Smooth muscle cell (in vitro differentiated cells): ENCODE data around the gene CALHM6. TPM values are rescaled to one million over a fixed set of nuclear protein-coding genes. Genes with fewer than 3 reads are reported as not detected.
"Not testable (repeated sequence)": the region's sequence is repeated elsewhere in the genome, so short reads cannot be mapped to it uniquely, and the experiment has no call there.

Source experiments
- DNase-seq: peaks from one replicate; lab custom pipeline; 2025; ENCODE audit not compliant: unreplicated experiment; lab: John Stamatoyannopoulos, UW
- H2AFZ ChIP-seq: fragments of 200-600 bp; sonication (generic); 2 replicates; pipeline ENCODE4 v1.6.0; 2016; ENCODE audit warnings: antibody characterized with exemption, low read depth, mild to moderate bottlenecking
- H3F3A ChIP-seq: fragments of 200-600 bp; sonication (generic); 2 replicates; pipeline ENCODE4 v1.6.0; 2017; ENCODE audit warnings: antibody characterized with exemption, low read depth
- H3K27ac ChIP-seq: fragments of 200-600 bp; sonication (generic); 2 replicates; pipeline ENCODE4 v1.5.1; 2016; ENCODE audit warnings: low read depth, mild to moderate bottlenecking
- H3K27me3 ChIP-seq: fragments of 200-600 bp; sonication (generic); 2 replicates; pipeline ENCODE4 v1.6.1; 2016; ENCODE audit warnings: low read depth, mild to moderate bottlenecking
- H3K36me3 ChIP-seq: fragments of 200-600 bp; sonication (generic); 2 replicates; pipeline ENCODE4 v1.5.1; 2016; ENCODE audit warnings: low read depth
- H3K4me1 ChIP-seq: fragments of 200-600 bp; sonication (generic); 2 replicates; pipeline ENCODE4 v1.5.1; 2016; ENCODE audit warnings: low read depth
- H3K4me2 ChIP-seq: fragments of 200-600 bp; sonication (generic); 2 replicates; pipeline ENCODE4 v1.6.0; 2016; ENCODE audit warnings: mild to moderate bottlenecking
- H3K4me3 ChIP-seq: fragments of 200-600 bp; sonication (generic); 2 replicates; pipeline ENCODE4 v1.5.1; 2016; ENCODE audit warnings: mild to moderate bottlenecking
- H3K79me2 ChIP-seq: fragments of 200-600 bp; sonication (generic); 2 replicates; pipeline ENCODE4 v1.6.0; 2016; ENCODE audit warnings: low read depth, mild to moderate bottlenecking
- H3K9ac ChIP-seq: fragments of 200-600 bp; sonication (generic); 2 replicates; pipeline ENCODE4 v1.6.0; 2016; ENCODE audit warnings: low read depth
- H3K9me3 ChIP-seq: fragments of 200-600 bp; sonication (generic); replicated peaks from 2 replicates; pipeline ENCODE4 v1.5.1; 2016; ENCODE audit warnings: low read depth
- H4K20me1 ChIP-seq: fragments of 200-600 bp; sonication (generic); 2 replicates; pipeline ENCODE4 v1.6.0; 2016; ENCODE audit warnings: low read depth
- WGBS: methylation state at CpG from one replicate; pipeline ENCODE4 v1.1.7; 2016; ENCODE audit warnings: low lambda C conversion rate; 5-methylcytosine and 5-hydroxymethylcytosine counted together
- polyA plus RNA-seq: library from polyadenylated mRNA; unstranded; fragments of >200 nt; fragmentation: Nextera tagmentation; extraction: Ambion mirVana; gene quantifications from 2 replicates; pipeline ENCODE4 v1.2.1, GENCODE V29; 2016
- total RNA-seq: library from RNA; depleted of rRNA; stranded (reverse); fragments of >200 nt; gene quantifications from 2 replicates; pipeline ENCODE4 v1.2.3, GENCODE V29; 2014
- TF ChIP-seq, protein P1 (sequence below): fragments of 200-600 bp; sonication (generic); IDR thresholded peaks from 2 replicates; pipeline ENCODE4 v1.5.1; 2017; ENCODE audit warnings: borderline replicate concordance, mild to moderate bottlenecking, antibody characterized with exemption; ENCODE audit not compliant: insufficient read depth, poor library complexity, severe bottlenecking

CALHM6 gene
- total and polyA plus RNA-seq, 2 experiments from 2014 or later: 4.6 to 5.1 TPM

DNA sequence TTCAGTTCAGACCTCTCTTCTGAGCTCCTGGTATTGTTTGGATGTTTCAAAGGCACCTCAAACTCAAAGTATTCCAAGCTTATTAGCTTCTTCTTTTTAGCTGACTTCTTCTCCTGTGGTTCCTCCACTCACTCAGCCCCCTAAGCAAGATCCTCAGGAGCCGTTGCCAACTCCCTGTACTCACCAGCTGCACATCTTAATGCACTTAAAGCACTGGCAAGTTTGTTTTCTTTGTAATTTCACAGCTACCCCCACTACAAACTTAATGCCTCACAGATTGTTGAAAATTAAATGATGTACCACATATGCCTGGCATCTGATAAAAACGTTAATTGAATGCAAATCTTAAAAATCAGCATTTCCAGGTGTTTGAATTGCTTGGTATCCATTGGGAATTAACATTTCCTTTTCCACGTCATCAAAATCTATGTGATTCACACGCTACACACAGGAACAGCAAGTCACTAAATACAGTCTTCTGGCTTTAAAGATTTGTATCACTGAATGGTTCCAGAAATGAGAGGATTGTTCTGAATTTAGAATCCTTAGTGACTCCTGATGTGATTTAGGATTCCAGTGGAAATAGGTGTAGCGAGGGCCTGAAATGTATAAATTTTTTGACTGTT, 24.5 kb downstream of the CALHM6 start:
- 76% methylated on average over 5 of the region's 5 CpGs for WGBS
- H3F3A ChIP-seq: no peaks in the 10 kb centered on the region
- H2AFZ ChIP-seq: no peak overlapping the region

DNA sequence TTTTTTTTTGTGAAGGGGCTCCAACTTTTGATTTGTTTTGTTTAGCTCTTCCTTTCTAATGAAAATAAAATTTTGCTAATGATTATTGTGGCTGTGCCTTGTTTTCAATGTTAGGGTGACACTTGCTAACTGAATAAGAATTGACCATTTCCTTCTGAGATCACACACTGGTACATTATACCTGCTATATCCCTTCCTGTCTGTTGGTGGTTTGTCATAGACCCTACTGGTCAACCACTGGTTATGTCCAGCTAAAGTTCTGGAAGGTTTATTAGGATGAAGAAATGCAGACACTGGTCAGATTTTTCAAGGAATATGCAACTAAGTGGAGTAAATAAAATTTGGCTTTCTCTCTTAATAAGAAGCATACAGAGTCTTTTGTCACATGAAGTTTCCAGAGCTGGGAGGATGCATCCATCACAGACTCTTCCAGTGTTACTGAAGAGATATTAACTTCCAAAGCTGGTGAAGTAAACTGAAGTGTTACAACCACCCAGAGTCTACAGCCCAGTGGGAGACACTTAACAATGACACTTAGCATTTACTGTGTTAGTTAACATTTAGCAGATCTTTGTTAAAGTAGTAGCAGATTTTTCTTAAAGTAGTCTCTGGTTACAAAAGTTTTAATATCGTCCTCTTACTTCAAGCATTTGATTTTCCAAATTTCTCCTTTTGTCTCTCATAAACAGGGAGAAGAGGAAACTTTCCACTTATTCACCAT, 30.6 kb downstream of the CALHM6 start:
- H3K27me3 ChIP-seq: no peaks in the 10 kb centered on the region
- 89% methylated on average over 1 of the region's 1 CpG for WGBS
- no peak overlapping the region for H3K9ac ChIP-seq
- H2AFZ ChIP-seq: no peak overlapping the region
- H3K27ac ChIP-seq: no peak overlapping the region
- H3K9me3 ChIP-seq: no peaks in the 10 kb centered on the region
- no peaks in the 10 kb centered on the region for H4K20me1 ChIP-seq
- no peak for DNase-seq
- no peak overlapping the region for H3K4me3 ChIP-seq
- TF ChIP-seq, protein P1, sequence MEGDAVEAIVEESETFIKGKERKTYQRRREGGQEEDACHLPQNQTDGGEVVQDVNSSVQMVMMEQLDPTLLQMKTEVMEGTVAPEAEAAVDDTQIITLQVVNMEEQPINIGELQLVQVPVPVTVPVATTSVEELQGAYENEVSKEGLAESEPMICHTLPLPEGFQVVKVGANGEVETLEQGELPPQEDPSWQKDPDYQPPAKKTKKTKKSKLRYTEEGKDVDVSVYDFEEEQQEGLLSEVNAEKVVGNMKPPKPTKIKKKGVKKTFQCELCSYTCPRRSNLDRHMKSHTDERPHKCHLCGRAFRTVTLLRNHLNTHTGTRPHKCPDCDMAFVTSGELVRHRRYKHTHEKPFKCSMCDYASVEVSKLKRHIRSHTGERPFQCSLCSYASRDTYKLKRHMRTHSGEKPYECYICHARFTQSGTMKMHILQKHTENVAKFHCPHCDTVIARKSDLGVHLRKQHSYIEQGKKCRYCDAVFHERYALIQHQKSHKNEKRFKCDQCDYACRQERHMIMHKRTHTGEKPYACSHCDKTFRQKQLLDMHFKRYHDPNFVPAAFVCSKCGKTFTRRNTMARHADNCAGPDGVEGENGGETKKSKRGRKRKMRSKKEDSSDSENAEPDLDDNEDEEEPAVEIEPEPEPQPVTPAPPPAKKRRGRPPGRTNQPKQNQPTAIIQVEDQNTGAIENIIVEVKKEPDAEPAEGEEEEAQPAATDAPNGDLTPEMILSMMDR: no peak
- peaks cover 5% of the 10 kb centered on the region for H3K4me1 ChIP-seq
- H3F3A ChIP-seq: no peaks in the 10 kb centered on the region
- H3K36me3 ChIP-seq: no peaks in the 10 kb centered on the region
- H3K4me2 ChIP-seq: no peak overlapping the region
- no peaks in the 10 kb centered on the region for H3K79me2 ChIP-seq

More for the DNA sequence above, 24.5 kb downstream of the CALHM6 start:
- Histone ChIP-seq H3K36me3 (no peaks in the 10 kb centered on the region), H3K27ac (no peak overlapping the region), H4K20me1 (no peaks in the 10 kb centered on the region), H3K9me3 (no peaks in the 10 kb centered on the region), H3K4me1 (no peaks in the 10 kb centered on the region), H3K4me2 (no peak overlapping the region), H3K27me3 (no peaks in the 10 kb centered on the region), H3K9ac (no peak overlapping the region), H3K4me3 (no peak overlapping the region), H3K79me2 (no peaks in the 10 kb centered on the region)
- no peak for DNase-seq
- TF ChIP-seq, protein P1: no peak

DNA sequence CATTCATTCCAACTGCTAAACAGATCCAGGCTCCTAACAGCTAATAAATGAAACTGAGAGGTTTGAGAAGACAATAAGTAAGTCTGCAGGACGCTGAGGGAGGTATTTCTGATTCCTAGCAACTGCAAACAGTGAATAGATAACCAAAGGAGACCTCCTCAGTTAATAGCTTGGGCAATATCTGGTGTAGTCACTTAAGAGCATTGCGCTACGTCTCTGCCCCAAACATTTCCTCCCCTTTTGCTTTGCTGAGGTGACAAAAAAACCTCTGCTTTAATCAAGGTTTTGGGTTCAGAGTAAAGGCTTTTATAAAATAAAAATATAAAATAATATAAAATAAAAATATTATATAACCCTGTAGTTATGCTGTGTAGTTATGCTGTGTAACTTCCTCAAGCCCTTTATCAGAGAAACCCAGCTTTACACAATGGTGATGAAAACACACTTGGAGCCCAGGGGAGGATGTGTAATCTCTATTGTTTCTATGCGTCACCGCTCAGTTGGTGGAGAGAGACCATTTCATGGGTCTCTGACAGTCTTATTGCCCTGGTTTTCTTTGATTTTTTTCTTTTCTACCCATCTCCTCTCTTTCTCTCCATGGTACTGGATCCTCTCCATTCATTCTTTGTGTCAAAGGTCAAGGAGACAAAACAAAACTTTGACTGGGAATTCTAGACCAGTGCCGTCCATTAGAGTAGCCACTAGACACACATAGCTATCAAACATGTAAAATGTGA, 31.3 kb downstream of the CALHM6 start:
- H3K9me3 ChIP-seq: no peaks in the 10 kb centered on the region
- DNase-seq: no peak
- no peaks in the 10 kb centered on the region for H4K20me1 ChIP-seq
- peaks cover 5% of the 10 kb centered on the region for H3K4me1 ChIP-seq
- H3K27me3 ChIP-seq: no peaks in the 10 kb centered on the region
- no peak overlapping the region for H2AFZ ChIP-seq
- TF ChIP-seq, protein P1: no peak
- no peak overlapping the region for H3K4me3 ChIP-seq
- 67% methylated on average over 6 of the region's 6 CpGs for whole genome bisulfite sequencing
- H3K36me3 ChIP-seq: no peaks in the 10 kb centered on the region
- H3K9ac ChIP-seq: no peak overlapping the region
- H3K79me2 ChIP-seq: no peaks in the 10 kb centered on the region
- no peaks in the 10 kb centered on the region for H3F3A ChIP-seq
- H3K4me2 ChIP-seq: no peak overlapping the region
- H3K27ac ChIP-seq: no peak overlapping the region

DNA sequence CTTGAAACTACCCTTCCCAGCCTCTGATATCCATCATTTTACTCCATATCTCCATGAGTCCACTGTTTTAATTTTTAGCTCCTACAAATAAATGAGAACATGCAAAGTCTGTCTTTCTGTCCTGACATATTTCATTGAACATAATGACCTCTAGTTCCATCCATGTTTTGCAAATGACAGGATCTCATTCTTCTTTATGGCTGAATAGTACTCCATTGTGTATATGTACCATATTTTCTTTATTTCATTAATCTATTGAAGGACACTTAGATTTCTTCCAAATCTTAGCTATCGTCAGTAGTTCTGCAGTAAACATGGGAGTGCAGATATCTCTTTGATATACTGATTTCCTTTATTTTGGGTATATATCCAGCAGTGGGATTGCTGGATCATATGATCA, 34.0 kb downstream of the CALHM6 start:
- not testable (repeated sequence) for H2AFZ ChIP-seq, H3F3A ChIP-seq, H3K36me3 ChIP-seq, H3K27me3 ChIP-seq, DNase-seq, H3K4me3 ChIP-seq, H3K9me3 ChIP-seq, H3K79me2 ChIP-seq, H3K9ac ChIP-seq, H3K27ac ChIP-seq, H3K4me1 ChIP-seq, H4K20me1 ChIP-seq, H3K4me2 ChIP-seq
- WGBS: 97% methylated on average over 1 of the region's 1 CpG
